Neuronal stem cell (in vitro differentiated cells): ENCODE data around the gene ZNF148.

Source experiments
- DNase-seq: peaks from one replicate; pipeline ENCODE4 v3.0.0-alpha.2; 2013; ENCODE audit warnings: low spot score
- H2AFZ ChIP-seq: one replicate; pipeline ENCODE4 v1.6.1; 2013; ENCODE audit warnings: mild to moderate bottlenecking, low read length, inconsistent platforms
- H2AK5ac ChIP-seq: 2 replicates; pipeline ENCODE4 v1.6.1; 2013; ENCODE audit warnings: low read depth, mild to moderate bottlenecking, inconsistent platforms, low read length, moderate library complexity, mixed read lengths
- H2BK120ac ChIP-seq: 2 replicates; pipeline ENCODE4 v1.6.1; 2013; ENCODE audit warnings: low read depth, mild to moderate bottlenecking, inconsistent platforms, low read length, moderate library complexity, mixed read lengths
- H2BK12ac ChIP-seq: one replicate; pipeline ENCODE4 v1.6.1; 2013; ENCODE audit warnings: low read length, inconsistent platforms
- H2BK15ac ChIP-seq: 2 replicates; pipeline ENCODE4 v1.6.1; 2013; ENCODE audit warnings: mild to moderate bottlenecking, low read length, inconsistent platforms, mixed read lengths
- H2BK5ac ChIP-seq: one replicate; pipeline ENCODE4 v1.6.1; 2013; ENCODE audit warnings: inconsistent platforms, mild to moderate bottlenecking, low read length, moderate library complexity
- H3K14ac ChIP-seq: one replicate; pipeline ENCODE4 v1.6.1; 2013; ENCODE audit warnings: low read length, inconsistent platforms
- H3K18ac ChIP-seq: 2 replicates; pipeline ENCODE4 v1.6.1; 2013; ENCODE audit warnings: low read length, inconsistent platforms
- H3K23ac ChIP-seq: 2 replicates; pipeline ENCODE4 v1.6.1; 2013; ENCODE audit warnings: low read depth, mild to moderate bottlenecking, mixed read lengths, low read length, inconsistent platforms; ENCODE audit not compliant: poor library complexity
- H3K27ac ChIP-seq: replicated peaks from 3 replicates; pipeline ENCODE4 v1.5.1; 2013; ENCODE audit warnings: low read length, inconsistent platforms
- H3K27me3 ChIP-seq, 3 experiments: 2 replicates each; pipeline ENCODE4 v1.6.1; 2013; ENCODE audit warnings: low read length in 3 of 3, mild to moderate bottlenecking in 2 of 3, inconsistent platforms in 1 of 3, low read depth in 1 of 3, mixed read lengths in 1 of 3, moderate library complexity in 1 of 3; ENCODE audit not compliant: control insufficient read depth in 3 of 3, insufficient read depth in 3 of 3
- H3K36me3 ChIP-seq, 2 donors: replicated peaks in 1 of 2; 2 replicates each; pipeline ENCODE4 v1.6.1; 2013; ENCODE audit warnings: low read length in 2 of 2; ENCODE audit not compliant: control insufficient read depth in 2 of 2, insufficient read depth in 2 of 2
- H3K4ac ChIP-seq: 2 replicates; pipeline ENCODE4 v1.6.1; 2013; ENCODE audit warnings: inconsistent platforms, mild to moderate bottlenecking, low read length, moderate library complexity
- H3K4me1 ChIP-seq, 2 donors: 1 replicate in 1 of 2; 2 replicates in 1 of 2; pipeline ENCODE4 v1.6.1; 2013; ENCODE audit warnings: low read length in 2 of 2, low read depth in 1 of 2; ENCODE audit not compliant: control insufficient read depth in 2 of 2, insufficient read depth in 1 of 2
- H3K4me2 ChIP-seq: one replicate; pipeline ENCODE4 v1.6.1; 2013; ENCODE audit warnings: mild to moderate bottlenecking, low read length, inconsistent platforms; ENCODE audit not compliant: insufficient read depth, poor library complexity, severe bottlenecking
- H3K4me3 ChIP-seq, 2 donors: 2 replicates each; pipeline ENCODE4 v1.5.1; 2013; ENCODE audit warnings: low read length in 2 of 2, mild to moderate bottlenecking in 2 of 2, inconsistent platforms in 1 of 2, moderate library complexity in 1 of 2
- H3K79me1 ChIP-seq: one replicate; pipeline ENCODE4 v1.6.1; 2013; ENCODE audit warnings: low read depth, mild to moderate bottlenecking, inconsistent platforms, low read length, moderate library complexity
- H3K9ac ChIP-seq: one replicate; pipeline ENCODE4 v1.6.1; 2013; ENCODE audit warnings: mild to moderate bottlenecking, low read depth, low read length, inconsistent platforms; ENCODE audit not compliant: poor library complexity
- H3K9me3 ChIP-seq, 2 donors: replicated peaks in 1 of 2; 2 replicates each; pipeline versions ENCODE3 to v1.6.1; 2013; ENCODE audit warnings: low read length in 2 of 2, mild to moderate bottlenecking in 2 of 2, inconsistent platforms in 1 of 2, low read depth in 1 of 2, mixed read lengths in 1 of 2, moderate library complexity in 1 of 2; ENCODE audit not compliant: control insufficient read depth in 2 of 2, insufficient read depth in 1 of 2
- H4K8ac ChIP-seq: one replicate; pipeline ENCODE4 v1.6.1; 2013; ENCODE audit warnings: low read depth, mild to moderate bottlenecking, inconsistent platforms, low read length, moderate library complexity
- H4K91ac ChIP-seq: one replicate; pipeline ENCODE4 v1.6.1; 2013; ENCODE audit warnings: low read length, low read depth, mild to moderate bottlenecking, inconsistent platforms; ENCODE audit not compliant: poor library complexity
- WGBS, 2 donors: extraction: QIAGEN DNeasy Blood & Tissue Kit; methylation state at CpG; one replicate each; pipeline ENCODE4 v1.1.7; 2013; ENCODE audit warnings: missing lambda C conversion rate in 2 of 2, mixed read lengths in 1 of 2; ENCODE audit not compliant: insufficient read length in 2 of 2, insufficient replicate concordance in 1 of 2; ENCODE audit errors: extremely low coverage in 2 of 2; 5-methylcytosine and 5-hydroxymethylcytosine counted together

Gene ZNF148

DNA sequence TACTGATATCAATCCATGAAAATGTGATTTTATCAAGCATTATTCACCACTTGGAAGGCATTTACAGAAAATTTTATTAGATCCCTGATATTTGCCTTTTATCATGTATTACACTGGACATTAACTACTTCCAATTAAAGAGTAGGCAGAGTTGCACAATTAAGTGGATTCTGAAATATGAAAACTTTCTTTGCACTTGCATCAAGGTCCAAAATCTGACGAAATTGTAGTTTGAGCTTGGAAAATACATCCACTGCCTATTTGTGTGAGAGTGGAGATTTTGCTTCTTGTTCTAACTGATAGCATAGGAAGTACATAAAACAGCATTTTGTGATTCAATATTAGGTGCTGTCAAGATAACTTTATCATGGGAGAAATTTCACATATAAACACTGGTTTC is 113.0 kb downstream of the ZNF148 start:
- Histone ChIP-seq H3K79me1 (no peaks in the 10 kb centered on the region), H2BK120ac (no peak overlapping the region), H3K9me3 (peaks cover 0 to 15% of the 10 kb centered on the region in 2 donors), H2BK12ac (no peak overlapping the region), H3K4me2 (no peak overlapping the region), H3K9ac (no peak overlapping the region), H3K4me3 (no peak overlapping the region), H2AFZ (no peak overlapping the region), H4K8ac (no peak overlapping the region), H3K36me3 (peaks cover 0 to 19% of the 10 kb centered on the region in 2 donors), H3K14ac (no peak overlapping the region), H3K27me3 (no peaks in the 10 kb centered on the region), H3K27ac (no peak overlapping the region), H4K91ac (no peak overlapping the region), H2AK5ac (no peak overlapping the region), H3K4ac (no peak overlapping the region), H2BK15ac (no peak overlapping the region), H3K18ac (no peak overlapping the region), H3K23ac (no peak overlapping the region), H2BK5ac (no peak overlapping the region), H3K4me1 (peaks cover 0 to 2% of the 10 kb centered on the region in 2 donors)
- no CpG with 5 or more reads among the region's 1 CpG for WGBS, 2 donors
- no peak for DNase-seq

GRCh38 chr3:125261031-125261430 is 114.1 kb downstream of the ZNF148 start:
- H2BK15ac ChIP-seq = no peak overlapping the region
- no CpG with 5 or more reads among the region's 1 CpG for WGBS, 2 donors

GRCh38 chr3:125260158-125260557 is 115.0 kb downstream of the ZNF148 start:
- no peak overlapping the region for H3K27ac ChIP-seq
- H3K4me1 ChIP-seq = peaks cover 0 to 2% of the 10 kb centered on the region in 2 donors
- no CpG with 5 or more reads among the region's 2 CpGs for WGBS, 2 donors
- no peak overlapping the region for H2BK15ac ChIP-seq
- no peak overlapping the region for H3K23ac ChIP-seq
- H3K9ac ChIP-seq = no peak overlapping the region
- H3K36me3 ChIP-seq = peaks cover 0 to 21% of the 10 kb centered on the region in 2 donors
- no peak overlapping the region for H2BK5ac ChIP-seq
- H3K14ac ChIP-seq = no peak overlapping the region
- no peaks in the 10 kb centered on the region for H3K79me1 ChIP-seq
- peaks cover 0 to 17% of the 10 kb centered on the region in 2 donors for H3K9me3 ChIP-seq
- H3K4me3 ChIP-seq = no peak overlapping the region
- H2AFZ ChIP-seq = no peak overlapping the region
- H2BK120ac ChIP-seq = no peak overlapping the region
- DNase-seq = no peak
- no peaks in the 10 kb centered on the region for H3K27me3 ChIP-seq
- no peak overlapping the region for H3K4me2 ChIP-seq
- no peak overlapping the region for H2AK5ac ChIP-seq
- H2BK12ac ChIP-seq = no peak overlapping the region
- H4K91ac ChIP-seq = no peak overlapping the region
- H3K18ac ChIP-seq = no peak overlapping the region
- H4K8ac ChIP-seq = no peak overlapping the region
- H3K4ac ChIP-seq = no peak overlapping the region

More at GRCh38 chr3:125261031-125261430, 114.1 kb downstream of the ZNF148 start:
- Histone ChIP-seq H3K4me1 (peaks cover 0 to 2% of the 10 kb centered on the region in 2 donors), H3K9me3 (peaks cover 0 to 13% of the 10 kb centered on the region in 2 donors), H3K23ac (no peak overlapping the region), H4K8ac (no peak overlapping the region), H3K4me2 (no peak overlapping the region), H3K9ac (no peak overlapping the region), H3K4ac (no peak overlapping the region), H2BK12ac (no peak overlapping the region), H2BK5ac (no peak overlapping the region), H2AFZ (no peak overlapping the region), H3K36me3 (peaks cover 0 to 19% of the 10 kb centered on the region in 2 donors), H3K14ac (no peak overlapping the region), H4K91ac (no peak overlapping the region), H2AK5ac (no peak overlapping the region), H3K27ac (no peak overlapping the region), H3K18ac (no peak overlapping the region), H3K4me3 (no peak overlapping the region), H2BK120ac (no peak overlapping the region), H3K79me1 (no peaks in the 10 kb centered on the region), H3K27me3 (no peaks in the 10 kb centered on the region)
- no peak for DNase-seq

- Histone ChIP-seq H3K4me2 (no peak overlapping the region), H3K18ac (no peak overlapping the region), H3K4ac (no peak overlapping the region), H3K36me3 (peaks cover 0 to 16% of the 10 kb centered on the region in 2 donors), H2AK5ac (no peak overlapping the region), H3K23ac (no peak overlapping the region), H3K9me3 (peaks cover 0 to 17% of the 10 kb centered on the region in 2 donors), H2BK12ac (no peak overlapping the region), H4K91ac (no peak overlapping the region), H4K8ac (no peak overlapping the region), H2BK15ac (no peak overlapping the region), H3K4me3 (no peak overlapping the region), H2AFZ (no peak overlapping the region), H2BK120ac (no peak overlapping the region), H2BK5ac (no peak overlapping the region), H3K4me1 (no peaks in the 10 kb centered on the region), H3K79me1 (no peaks in the 10 kb centered on the region), H3K27me3 (no peaks in the 10 kb centered on the region), H3K9ac (no peak overlapping the region), H3K14ac (no peak overlapping the region), H3K27ac (no peak overlapping the region)
- WGBS, 2 donors = 100% methylated on average over 1 of the region's 4 CpGs; no CpG with 5 or more reads in 1 of the 2 donors
- DNase-seq = no peak
Measured at GRCh38 chr3:125257536-125257935, 117.6 kb downstream of the ZNF148 start.
